ENCODE data around the gene FER. TPM values are rescaled to one million over a fixed set of nuclear protein-coding genes. Genes with fewer than 3 reads are reported as not detected.

FER gene
- polyA plus RNA-seq, 3 donors: 2.4 to 14.7 (median 6.2) TPM

GRCh38 chr5:108937221-108937620 lies 189.5 kb downstream of the FER start:
- no peaks in the 10 kb centered on the region for H4K20me1 ChIP-seq (ENCODE audit: insufficient read depth, low read length)
- no peaks in the 10 kb centered on the region for H3K27me3 ChIP-seq (ENCODE audit: control insufficient read depth in 2 of 2, insufficient read depth in 2 of 2, low read length in 2 of 2)
- no peak overlapping the region for H3K9ac ChIP-seq (ENCODE audit: insufficient read depth, low read length, poor library complexity, severe bottlenecking)
- Mint-ChIP-seq H3K4me3 (no peak overlapping the region), H3K27ac (no peak overlapping the region), H3K9me3 (peaks cover 0 to 4% (median 3%) of the 10 kb centered on the region in 7 donors), H3K36me3 (peaks cover 3 to 9% of the 10 kb centered on the region in 2 donors), H3K4me1 (no peaks in the 10 kb centered on the region), H3K27me3 (ENCODE audit: low read depth in 3 of 3) (peaks cover 0 to 2% (median 0%) of the 10 kb centered on the region in 3 donors)
- H3K4me1 ChIP-seq (ENCODE audit: control insufficient read depth in 1 of 2, insufficient read depth in 2 of 2, low read length in 2 of 2): no peaks in the 10 kb centered on the region
- no peak overlapping the region for H2AFZ ChIP-seq (ENCODE audit: insufficient read depth, low read depth, low read length, poor library complexity, severe bottlenecking)
- intact Hi-C loops (cut with micrococcal nuclease): no loop called here
- H3K4me3 ChIP-seq (replicated peaks in 1 of 3; ENCODE audit: low read depth in 2 of 3, low read length in 3 of 3): no peak overlapping the region
- H3K27ac ChIP-seq (ENCODE audit: low read depth in 1 of 2, low read length in 2 of 2): no peak overlapping the region
- DNase-seq: no peak
- H3K79me2 ChIP-seq (ENCODE audit: insufficient read depth, low read length): no peaks in the 10 kb centered on the region
- no peak for TF ChIP-seq CTCF (IDR thresholded peaks at IDR 0.05)
- no peaks in the 10 kb centered on the region for H3K9me3 ChIP-seq (replicated peaks in 1 of 2; ENCODE audit: control insufficient read depth in 1 of 2, insufficient read depth in 1 of 2, low read length in 2 of 2)
- no peak overlapping the region for H3K4me2 ChIP-seq (replicated peaks; ENCODE audit: extremely low read depth, low read length, poor library complexity, severe bottlenecking)
- H3K36me3 ChIP-seq (replicated peaks in 1 of 2; ENCODE audit: control insufficient read depth in 1 of 2, insufficient read depth in 2 of 2, low read length in 2 of 2): no peaks in the 10 kb centered on the region
- WGBS (ENCODE audit: insufficient coverage): 20% methylated on average over 1 of the region's 2 CpGs

- no peaks in the 10 kb centered on the region for H3K27me3 ChIP-seq (ENCODE audit: control insufficient read depth in 2 of 2, insufficient read depth in 2 of 2, low read length in 2 of 2)
- intact Hi-C loops (cut with micrococcal nuclease): no loop called here
- no peaks in the 10 kb centered on the region for H3K4me1 ChIP-seq (ENCODE audit: control insufficient read depth in 1 of 2, insufficient read depth in 2 of 2, low read length in 2 of 2)
- H3K27ac ChIP-seq (ENCODE audit: low read depth in 1 of 2, low read length in 2 of 2): no peak overlapping the region
- no peak overlapping the region for H3K4me2 ChIP-seq (replicated peaks; ENCODE audit: extremely low read depth, low read length, poor library complexity, severe bottlenecking)
- Mint-ChIP-seq H3K27me3 (ENCODE audit: low read depth in 3 of 3) (peaks cover 0 to 2% (median 0%) of the 10 kb centered on the region in 3 donors), H3K36me3 (peaks cover 2 to 3% of the 10 kb centered on the region in 2 donors), H3K4me1 (no peaks in the 10 kb centered on the region), H3K27ac (no peak overlapping the region), H3K4me3 (no peak overlapping the region), H3K9me3 (no peaks in the 10 kb centered on the region)
- WGBS (ENCODE audit: insufficient coverage): no CpG with 5 or more reads among the region's 4 CpGs
- TF ChIP-seq CTCF (IDR thresholded peaks at IDR 0.05): no peak
- H3K4me3 ChIP-seq (replicated peaks in 1 of 3; ENCODE audit: low read depth in 2 of 3, low read length in 3 of 3): no peak overlapping the region
- no peaks in the 10 kb centered on the region for H3K9me3 ChIP-seq (replicated peaks in 1 of 2; ENCODE audit: control insufficient read depth in 1 of 2, insufficient read depth in 1 of 2, low read length in 2 of 2)
- H2AFZ ChIP-seq (ENCODE audit: insufficient read depth, low read depth, low read length, poor library complexity, severe bottlenecking): no peak overlapping the region
- DNase-seq: no peak
- no peaks in the 10 kb centered on the region for H4K20me1 ChIP-seq (ENCODE audit: insufficient read depth, low read length)
- H3K9ac ChIP-seq (ENCODE audit: insufficient read depth, low read length, poor library complexity, severe bottlenecking): no peak overlapping the region
- no peaks in the 10 kb centered on the region for H3K36me3 ChIP-seq (replicated peaks in 1 of 2; ENCODE audit: control insufficient read depth in 1 of 2, insufficient read depth in 2 of 2, low read length in 2 of 2)
- no peaks in the 10 kb centered on the region for H3K79me2 ChIP-seq (ENCODE audit: insufficient read depth, low read length)
These were observed 192.8 kb downstream of the FER start for GRCh38 chr5:108940506-108940905.

Data from CD14-positive monocyte (primary cell).